SJCRH30 (cell line): ENCODE data around the gene ZMYND10. TPM values are rescaled to one million over a fixed set of nuclear protein-coding genes. Genes with fewer than 3 reads are reported as not detected.

ENCODE experiments used
- DNase-seq, 2 experiments: peaks; one replicate each; pipeline ENCODE4 v3.0.0-alpha.2; 2015 to 2020
- H3K27ac ChIP-seq: fragments of 250-450 bp; sonication (Bioruptor Pico); 2 replicates; pipeline ENCODE4 v1.5.1; 2020; ENCODE audit warnings: mild to moderate bottlenecking, moderate library complexity
- H3K27me3 ChIP-seq: fragments of 250-450 bp; sonication (Bioruptor Pico); 2 replicates; pipeline ENCODE4 v1.5.1; 2020; ENCODE audit warnings: mild to moderate bottlenecking, moderate library complexity
- H3K36me3 ChIP-seq: fragments of 250-450 bp; sonication (Bioruptor Pico); 2 replicates; pipeline ENCODE4 v1.5.1; 2020; ENCODE audit warnings: mild to moderate bottlenecking, moderate library complexity
- H3K4me1 ChIP-seq: fragments of 250-450 bp; sonication (Bioruptor Pico); 2 replicates; pipeline ENCODE4 v1.5.1; 2020; ENCODE audit warnings: mild to moderate bottlenecking, moderate library complexity
- H3K4me3 ChIP-seq: fragments of 250-450 bp; sonication (Bioruptor Pico); 2 replicates; pipeline ENCODE4 v1.5.1; 2020; ENCODE audit warnings: mild to moderate bottlenecking, moderate library complexity
- H3K9me3 ChIP-seq: fragments of 250-450 bp; sonication (Bioruptor Pico); replicated peaks from 2 replicates; pipeline ENCODE4 v1.5.1; 2020; ENCODE audit warnings: mild to moderate bottlenecking, moderate library complexity
- total RNA-seq: library from RNA; depleted of rRNA; stranded (reverse); fragments of >200 nt; shearing (Covaris generic); gene quantifications from 2 replicates; pipeline ENCODE4 v1.2.3, GENCODE V29; 2014

Gene ZMYND10
- total RNA-seq, 1 experiment from 2014 or later: 0.99 TPM

- no peaks in the 10 kb centered on the region for H3K4me1 ChIP-seq
- H3K9me3 ChIP-seq: no peaks in the 10 kb centered on the region
- DNase-seq: no peak
- H3K36me3 ChIP-seq: no peaks in the 10 kb centered on the region
- H3K4me3 ChIP-seq: no peak overlapping the region
- no peaks in the 10 kb centered on the region for H3K27me3 ChIP-seq
- H3K27ac ChIP-seq: no peak overlapping the region
Observed at GRCh38 chr3:50342813-50343633, 2.5 kb downstream of the ZMYND10 start.

GRCh38 chr3:50341996-50342650 lies 3.4 kb downstream of the ZMYND10 start:
- no peak for DNase-seq
- no peak overlapping the region for H3K4me3 ChIP-seq
- no peaks in the 10 kb centered on the region for H3K9me3 ChIP-seq
- no peaks in the 10 kb centered on the region for H3K27me3 ChIP-seq
- H3K4me1 ChIP-seq: no peaks in the 10 kb centered on the region
- no peaks in the 10 kb centered on the region for H3K36me3 ChIP-seq
- H3K27ac ChIP-seq: no peak overlapping the region

GRCh38 chr3:50341537-50341936 lies 4.0 kb downstream of the ZMYND10 start:
- no peaks in the 10 kb centered on the region for H3K27me3 ChIP-seq
- no peaks in the 10 kb centered on the region for H3K9me3 ChIP-seq
- no peaks in the 10 kb centered on the region for H3K36me3 ChIP-seq
- H3K27ac ChIP-seq: no peak overlapping the region
- H3K4me3 ChIP-seq: no peak overlapping the region
- no peaks in the 10 kb centered on the region for H3K4me1 ChIP-seq
- DNase-seq: no peak

GRCh38 chr3:50340448-50341329 lies 4.8 kb downstream of the ZMYND10 start, which contains the start of gene RASSF1:
TSS of gene RASSF1 (minus strand) at chr3:50340836. CDS start at chr3:50340805, 31 bp downstream.
- H3K27ac ChIP-seq: no peak within 1 kb of the TSS
- no peak within 1 kb of the TSS for H3K4me3 ChIP-seq
- no peak for DNase-seq
- H3K4me1 ChIP-seq: peaks cover 3% of the 10 kb centered on the region; the same call in 1 of the 2 replicates
- H3K36me3 ChIP-seq: no peaks in the 10 kb centered on the region
- H3K9me3 ChIP-seq: no peaks in the 10 kb centered on the region
- no peaks in the 10 kb centered on the region for H3K27me3 ChIP-seq

GRCh38 chr3:50340147-50340447 lies 5.4 kb downstream of the ZMYND10 start:
- Histone ChIP-seq H3K27ac (no peak overlapping the region), H3K9me3 (no peaks in the 10 kb centered on the region), H3K4me3 (no peak overlapping the region), H3K36me3 (no peaks in the 10 kb centered on the region), H3K27me3 (no peaks in the 10 kb centered on the region), H3K4me1 (peaks cover 4% of the 10 kb centered on the region; the same call in 1 of the 2 replicates)
- DNase-seq: no peak

DNA sequence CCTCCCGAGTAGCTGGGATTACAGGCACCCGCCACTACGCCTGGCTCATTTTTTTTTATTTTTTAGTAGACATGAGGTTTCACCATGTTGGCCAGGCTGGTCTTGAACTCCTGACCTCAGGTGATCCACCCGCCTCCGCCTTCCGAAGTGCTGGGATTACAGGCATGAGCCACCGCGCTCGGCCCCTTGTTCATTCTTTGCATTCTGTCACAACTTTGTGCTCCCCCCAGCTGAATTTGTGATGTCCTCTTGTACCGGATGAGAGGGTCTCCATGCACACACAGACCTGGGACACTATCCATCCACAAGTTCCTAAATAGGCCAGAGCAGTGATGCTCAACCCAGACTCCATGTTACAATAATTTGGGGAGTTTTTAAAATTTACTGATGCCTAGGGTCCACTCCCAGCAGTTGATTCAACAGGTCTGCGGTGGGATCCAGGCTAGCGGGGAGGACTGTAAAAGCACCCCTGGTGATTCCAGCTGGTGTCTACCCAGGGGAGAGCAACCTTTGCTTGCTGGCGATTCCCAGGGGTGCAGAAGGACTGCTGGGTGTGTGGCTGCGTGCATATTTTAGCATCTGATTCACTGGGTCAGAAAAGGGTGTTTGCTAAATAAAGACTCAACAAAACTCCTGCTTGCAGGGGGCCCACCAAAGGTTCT lies 5.9 kb downstream of the ZMYND10 start:
- Histone ChIP-seq H3K27ac (no peak overlapping the region), H3K4me3 (no peak overlapping the region), H3K4me1 (peaks cover 4% of the 10 kb centered on the region; the same call in 1 of the 2 replicates), H3K36me3 (no peaks in the 10 kb centered on the region), H3K9me3 (no peaks in the 10 kb centered on the region), H3K27me3 (no peaks in the 10 kb centered on the region)
- no peak for DNase-seq

- Histone ChIP-seq H3K9me3 (no peaks in the 10 kb centered on the region), H3K36me3 (no peaks in the 10 kb centered on the region), H3K27ac (no peak overlapping the region), H3K27me3 (no peaks in the 10 kb centered on the region), H3K4me1 (peaks cover 4% of the 10 kb centered on the region; the same call in 1 of the 2 replicates), H3K4me3 (no peak overlapping the region)
- DNase-seq: no peak
Observed at GRCh38 chr3:50338965-50339364, 6.6 kb downstream of the ZMYND10 start.

DNA sequence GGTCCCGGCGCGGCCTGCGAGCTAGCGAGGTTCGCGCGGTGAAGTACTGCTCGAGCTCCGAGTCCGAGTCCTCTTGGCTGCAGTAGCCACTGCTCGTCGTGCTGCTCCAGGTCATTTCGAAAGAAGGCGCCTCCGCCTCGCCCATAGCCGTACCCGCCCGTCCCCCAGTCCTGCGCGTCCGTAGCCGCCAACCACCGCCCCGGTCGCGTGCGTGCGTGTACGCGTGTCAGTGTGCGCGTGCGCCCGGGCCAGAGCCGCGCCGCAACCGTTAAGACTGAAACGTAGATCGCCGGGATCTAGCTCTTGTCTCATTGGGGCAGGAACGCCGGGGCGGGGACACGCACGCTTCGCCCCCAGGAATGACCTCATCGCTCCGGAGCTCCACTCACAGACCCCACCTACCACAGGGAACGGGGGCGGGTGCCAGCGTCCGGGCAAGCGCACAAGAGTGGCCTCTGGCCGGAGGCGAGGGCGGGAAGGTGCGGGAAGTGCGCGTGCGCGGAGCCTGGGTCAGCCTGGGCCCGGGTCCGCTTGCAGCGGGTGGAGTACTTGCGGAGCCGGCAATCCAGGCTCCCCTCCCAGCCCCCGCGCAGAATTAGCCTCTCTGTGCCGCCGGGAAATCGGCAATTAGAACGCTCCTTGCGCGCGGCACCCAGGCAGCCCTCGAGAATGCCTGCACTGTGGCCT lies 8.2 kb downstream of the ZMYND10 start:
- Histone ChIP-seq H3K4me3 (peak overlapping the region; percentile 79), H3K27ac (peak overlapping the region; percentile 67), H3K4me1 (peaks cover 4% of the 10 kb centered on the region; the same call in 1 of the 2 replicates), H3K9me3 (no peaks in the 10 kb centered on the region), H3K36me3 (0 out of 2 replicates have a peak, but pooled peaks cover under 1% of the 10 kb centered on the region), H3K27me3 (no peaks in the 10 kb centered on the region)
- peak; percentile 98 to 99 for DNase-seq

- H3K36me3 ChIP-seq: peaks cover 6% of the 10 kb centered on the region; the same call in 1 of the 2 replicates
- DNase-seq: peak in 1 of 2 experiments; percentile 38
- H3K4me3 ChIP-seq: peak overlapping the region; percentile 79
- no peaks in the 10 kb centered on the region for H3K9me3 ChIP-seq
- H3K4me1 ChIP-seq: peaks cover 4% of the 10 kb centered on the region; the same call in 1 of the 2 replicates
- H3K27me3 ChIP-seq: no peaks in the 10 kb centered on the region
- H3K27ac ChIP-seq: peak overlapping the region; percentile 67
Observed at GRCh38 chr3:50336452-50337174, 8.9 kb downstream of the ZMYND10 start.

- H3K4me1 ChIP-seq: peaks cover 4% of the 10 kb centered on the region; the same call in 1 of the 2 replicates
- peaks cover 23% of the 10 kb centered on the region; the same call in 1 of the 2 replicates for H3K36me3 ChIP-seq
- H3K27me3 ChIP-seq: no peaks in the 10 kb centered on the region
- no peak for DNase-seq
- H3K4me3 ChIP-seq: no peak overlapping the region
- no peaks in the 10 kb centered on the region for H3K9me3 ChIP-seq
- H3K27ac ChIP-seq: no peak overlapping the region
Observed at GRCh38 chr3:50334339-50335075, 11.0 kb downstream of the ZMYND10 start.

- Histone ChIP-seq H3K27me3 (no peaks in the 10 kb centered on the region), H3K36me3 (peaks cover 23% of the 10 kb centered on the region; the same call in 1 of the 2 replicates), H3K27ac (no peak overlapping the region), H3K9me3 (no peaks in the 10 kb centered on the region), H3K4me1 (peaks cover 4% of the 10 kb centered on the region; the same call in 1 of the 2 replicates), H3K4me3 (no peak overlapping the region)
- no peak for DNase-seq
Observed at GRCh38 chr3:50333744-50334328, 11.7 kb downstream of the ZMYND10 start.

- no peaks in the 10 kb centered on the region for H3K27me3 ChIP-seq
- H3K36me3 ChIP-seq: peaks cover 23% of the 10 kb centered on the region; the same call in 1 of the 2 replicates
- no peak for DNase-seq
- H3K9me3 ChIP-seq: no peaks in the 10 kb centered on the region
- H3K4me3 ChIP-seq: no peak overlapping the region
- H3K4me1 ChIP-seq: peaks cover 4% of the 10 kb centered on the region; the same call in 1 of the 2 replicates
- no peak overlapping the region for H3K27ac ChIP-seq
Observed at GRCh38 chr3:50331364-50331907, 14.1 kb downstream of the ZMYND10 start.
